ENCODE data around the gene MEF2D.

Gene MEF2D

GRCh38 chr1:156460525-156460924 is 40.0 kb downstream of the MEF2D start:
- TF ChIP-seq, protein P1, sequence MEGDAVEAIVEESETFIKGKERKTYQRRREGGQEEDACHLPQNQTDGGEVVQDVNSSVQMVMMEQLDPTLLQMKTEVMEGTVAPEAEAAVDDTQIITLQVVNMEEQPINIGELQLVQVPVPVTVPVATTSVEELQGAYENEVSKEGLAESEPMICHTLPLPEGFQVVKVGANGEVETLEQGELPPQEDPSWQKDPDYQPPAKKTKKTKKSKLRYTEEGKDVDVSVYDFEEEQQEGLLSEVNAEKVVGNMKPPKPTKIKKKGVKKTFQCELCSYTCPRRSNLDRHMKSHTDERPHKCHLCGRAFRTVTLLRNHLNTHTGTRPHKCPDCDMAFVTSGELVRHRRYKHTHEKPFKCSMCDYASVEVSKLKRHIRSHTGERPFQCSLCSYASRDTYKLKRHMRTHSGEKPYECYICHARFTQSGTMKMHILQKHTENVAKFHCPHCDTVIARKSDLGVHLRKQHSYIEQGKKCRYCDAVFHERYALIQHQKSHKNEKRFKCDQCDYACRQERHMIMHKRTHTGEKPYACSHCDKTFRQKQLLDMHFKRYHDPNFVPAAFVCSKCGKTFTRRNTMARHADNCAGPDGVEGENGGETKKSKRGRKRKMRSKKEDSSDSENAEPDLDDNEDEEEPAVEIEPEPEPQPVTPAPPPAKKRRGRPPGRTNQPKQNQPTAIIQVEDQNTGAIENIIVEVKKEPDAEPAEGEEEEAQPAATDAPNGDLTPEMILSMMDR (IDR thresholded peaks at IDR 0.05; ENCODE audit: insufficient read depth, low read length) = no peak
- no peak for TF ChIP-seq GABPA (IDR thresholded peaks at IDR 0.05; ENCODE audit: low read depth)
- no peak for TF ChIP-seq POLR2AphosphoS5 (IDR thresholded peaks at IDR 0.05; ENCODE audit: low read depth)
- no peak for TF ChIP-seq REST (IDR thresholded peaks at IDR 0.05; ENCODE audit: insufficient replicate concordance, low read depth)
- Histone ChIP-seq H3K27ac (replicated peaks) (no peak overlapping the region), H3K27me3 (ENCODE audit: insufficient read depth, poor library complexity, severe bottlenecking) (no peaks in the 10 kb centered on the region), H3K4me3 (replicated peaks; ENCODE audit: insufficient read depth, low read length) (no peak overlapping the region)
- DNase-seq (ENCODE audit: low read depth in 1 of 2, low spot score in 1 of 2) = no peak

- Histone ChIP-seq H3K4me3 (replicated peaks; ENCODE audit: insufficient read depth, low read length) (no peak overlapping the region), H3K27me3 (ENCODE audit: insufficient read depth, poor library complexity, severe bottlenecking) (no peaks in the 10 kb centered on the region), H3K27ac (replicated peaks) (no peak overlapping the region)
- no peak for DNase-seq (ENCODE audit: low read depth in 1 of 2, low spot score in 1 of 2)
- TF ChIP-seq GABPA (IDR thresholded peaks at IDR 0.05; ENCODE audit: low read depth) (no peak), REST (IDR thresholded peaks at IDR 0.05; ENCODE audit: insufficient replicate concordance, low read depth) (no peak), POLR2AphosphoS5 (IDR thresholded peaks at IDR 0.05; ENCODE audit: low read depth) (no peak), SPI1 (IDR thresholded peaks at IDR 0.05; ENCODE audit: borderline replicate concordance, low read depth) (no peak)
- TF ChIP-seq, protein P1 (IDR thresholded peaks at IDR 0.05; ENCODE audit: insufficient read depth, low read length) = no peak
These were observed 42.4 kb downstream of the MEF2D start for GRCh38 chr1:156458181-156458503.

GRCh38 chr1:156456625-156457465 is 43.7 kb downstream of the MEF2D start:
- DNase-seq (ENCODE audit: low read depth in 1 of 2, low spot score in 1 of 2) = peak; percentile 96 to 99
- H3K27ac ChIP-seq (replicated peaks) = peak overlapping the region; percentile 76

More at GRCh38 chr1:156456625-156457465, 43.7 kb downstream of the MEF2D start:
- Histone ChIP-seq H3K27me3 (ENCODE audit: insufficient read depth, poor library complexity, severe bottlenecking) (no peaks in the 10 kb centered on the region), H3K4me3 (replicated peaks; ENCODE audit: insufficient read depth, low read length) (peak overlapping the region; percentile 58)
- TF ChIP-seq REST (IDR thresholded peaks at IDR 0.05; ENCODE audit: insufficient replicate concordance, low read depth) = no peak
- peak; percentile 16; the same call in 1 of the 2 replicates for TF ChIP-seq GABPA (IDR thresholded peaks at IDR 0.05; ENCODE audit: low read depth)
- TF ChIP-seq POLR2AphosphoS5 (IDR thresholded peaks at IDR 0.05; ENCODE audit: low read depth) = peak; percentile 14

All from HL-60 (cell line).